CD4-positive, alpha-beta memory T cell (primary cell): ENCODE results near the gene CCDC83. TPM values are rescaled to one million over a fixed set of nuclear protein-coding genes. Genes with fewer than 3 reads are reported as not detected.

Experiments used
- CTCF ChIA-PET: fragments of 350-600 bp; sonication (Branson Sonifier 250); formaldehyde crosslinking; loops from one replicate; lab custom pipeline; 2021; ENCODE audit warnings: inconsistent platforms; ENCODE audit not compliant: partially characterized antibody; lab: Charles Lee
- POLR2A ChIA-PET: fragments of 350-600 bp; sonication (Branson Sonifier 250); formaldehyde crosslinking; loops from one replicate; lab custom pipeline; 2021; ENCODE audit not compliant: partially characterized antibody; lab: Charles Lee
- DNase-seq, 5 donors: peaks; one replicate each; pipeline versions ENCODE4 v3.0.0 to v3.0.0-alpha.2; 2020 to 2022; ENCODE audit warnings: mixed read lengths in 1 of 5
- H3K27ac ChIP-seq: one replicate; pipeline ENCODE4 v1.7.0; 2013; ENCODE audit warnings: low read depth, low read length
- H3K27me3 ChIP-seq: 2 replicates; pipeline ENCODE4 v1.7.0; 2013; ENCODE audit warnings: mild to moderate bottlenecking, low read length, moderate library complexity; ENCODE audit not compliant: insufficient read depth
- H3K36me3 ChIP-seq: 2 replicates; pipeline ENCODE4 v1.7.0; 2013; ENCODE audit warnings: mild to moderate bottlenecking, low read length, moderate library complexity; ENCODE audit not compliant: insufficient read depth
- H3K4me1 ChIP-seq: 2 replicates; pipeline ENCODE4 v1.7.0; 2013; ENCODE audit warnings: mild to moderate bottlenecking, low read length, moderate library complexity; ENCODE audit not compliant: insufficient read depth
- H3K4me3 ChIP-seq, 2 donors: one replicate each; pipeline ENCODE4 v1.7.0; 2013; ENCODE audit warnings: low read length in 2 of 2, mild to moderate bottlenecking in 1 of 2
- H3K9me3 ChIP-seq, 2 donors: one replicate each; pipeline ENCODE4 v1.7.0; 2013; ENCODE audit warnings: low read length in 2 of 2, control low read depth in 1 of 2; ENCODE audit not compliant: control insufficient read depth in 1 of 2
- H3K27ac Mint-ChIP-seq, 7 donors: one replicate each; pipeline ENCODE4 v1.8.0; 2020 to 2021; ENCODE audit warnings: mixed read lengths in 7 of 7, mild to moderate bottlenecking in 6 of 7, inconsistent platforms in 3 of 7, moderate library complexity in 3 of 7
- H3K27me3 Mint-ChIP-seq, 2 donors: one replicate each; pipeline ENCODE4 v1.8.0; 2020 to 2021; ENCODE audit warnings: mixed read lengths in 2 of 2
- H3K36me3 Mint-ChIP-seq, 2 donors: one replicate each; pipeline ENCODE4 v1.8.0; 2020 to 2021; ENCODE audit warnings: mixed read lengths in 2 of 2, inconsistent platforms in 1 of 2, mild to moderate bottlenecking in 1 of 2
- H3K4me1 Mint-ChIP-seq, 4 donors: one replicate each; pipeline ENCODE4 v1.8.0; 2020 to 2021; ENCODE audit warnings: mixed read lengths in 4 of 4, mild to moderate bottlenecking in 1 of 4
- H3K4me3 Mint-ChIP-seq, 8 donors: one replicate each; pipeline ENCODE4 v1.8.0; 2020 to 2021; ENCODE audit warnings: mixed read lengths in 8 of 8, mild to moderate bottlenecking in 7 of 8, moderate library complexity in 6 of 8, inconsistent platforms in 3 of 8
- H3K9me3 Mint-ChIP-seq, 8 donors: one replicate each; pipeline ENCODE4 v1.8.0; 2020 to 2021; ENCODE audit warnings: mixed read lengths in 8 of 8, mild to moderate bottlenecking in 5 of 8, inconsistent platforms in 3 of 8, moderate library complexity in 1 of 8
- intact Hi-C: fragments of 100-400 bp; cut with micrococcal nuclease; formaldehyde crosslinking; loops from one replicate; pipeline ENCODE4 v1.15.1; 2023
- polyA plus RNA-seq, 2 donors: library from polyadenylated mRNA; unstranded; fragments of 300-500 nt; fragmentation: Illumina TruSeq; gene quantifications; one replicate each; pipeline ENCODE4 v1.2.3, GENCODE V29; 2021
- total RNA-seq, 2 experiments: library from RNA; stranded (reverse); gene quantifications; one replicate each; pipeline ENCODE4 v1.2.3, GENCODE V29; 2021

The CCDC83 gene
- total and polyA plus RNA-seq, 4 experiments from 2014 or later, result not detected

GRCh38 chr11:85889676-85890579 is 34.7 kb downstream of the CCDC83 start:
- no peaks in the 10 kb centered on the region for H3K9me3 ChIP-seq
- H3K4me1 Mint-ChIP-seq, result no peaks in the 10 kb centered on the region
- no peaks in the 10 kb centered on the region for H3K9me3 Mint-ChIP-seq
- intact Hi-C loops, result no loop called here
- H3K4me3 Mint-ChIP-seq, result no peak overlapping the region
- no peak for DNase-seq
- H3K4me1 ChIP-seq, result no peaks in the 10 kb centered on the region
- no peaks in the 10 kb centered on the region for H3K36me3 Mint-ChIP-seq
- ChIA-PET POLR2A (no interaction called here), CTCF (no interaction called here)
- H3K36me3 ChIP-seq, result no peaks in the 10 kb centered on the region
- H3K27ac Mint-ChIP-seq, result peak overlapping the region in 1 of 7 donors; percentile 65
- no peaks in the 10 kb centered on the region for H3K27me3 ChIP-seq
- H3K27me3 Mint-ChIP-seq, result peaks cover 0 to 5% of the 10 kb centered on the region in 2 donors
- H3K4me3 ChIP-seq, result no peak overlapping the region
- no peak overlapping the region for H3K27ac ChIP-seq

GRCh38 chr11:85893395-85893794 is 38.2 kb downstream of the CCDC83 start:
- Histone ChIP-seq H3K36me3 (no peaks in the 10 kb centered on the region), H3K27me3 (no peaks in the 10 kb centered on the region), H3K27ac (no peak overlapping the region), H3K4me1 (no peaks in the 10 kb centered on the region), H3K9me3 (no peaks in the 10 kb centered on the region), H3K4me3 (no peak overlapping the region)
- ChIA-PET CTCF (no interaction called here), POLR2A (no interaction called here)
- Mint-ChIP-seq H3K27ac (no peak overlapping the region), H3K4me1 (no peaks in the 10 kb centered on the region), H3K27me3 (peaks cover 1 to 3% of the 10 kb centered on the region in 2 donors), H3K9me3 (peaks cover 0 to 3% (median 0%) of the 10 kb centered on the region in 8 donors), H3K36me3 (peaks cover 0 to 3% of the 10 kb centered on the region in 2 donors), H3K4me3 (no peak overlapping the region)
- intact Hi-C loops, result no loop called here
- DNase-seq, result no peak

GRCh38 chr11:85896876-85897275 is 41.7 kb downstream of the CCDC83 start:
- H3K4me3 ChIP-seq, result no peak overlapping the region
- H3K36me3 Mint-ChIP-seq, result peaks cover 0 to 3% of the 10 kb centered on the region in 2 donors
- no peaks in the 10 kb centered on the region for H3K9me3 ChIP-seq
- H3K4me1 Mint-ChIP-seq, result no peaks in the 10 kb centered on the region
- H3K9me3 Mint-ChIP-seq, result peaks cover 0 to 3% (median 0%) of the 10 kb centered on the region in 8 donors
- CTCF ChIA-PET, result no interaction called here
- H3K4me1 ChIP-seq, result no peaks in the 10 kb centered on the region
- no peaks in the 10 kb centered on the region for H3K36me3 ChIP-seq
- no peak overlapping the region for H3K27ac ChIP-seq
- no peaks in the 10 kb centered on the region for H3K27me3 ChIP-seq
- DNase-seq, result no peak
- POLR2A ChIA-PET, result no interaction called here
- H3K4me3 Mint-ChIP-seq, result no peak overlapping the region
- H3K27ac Mint-ChIP-seq, result no peak overlapping the region
- peaks cover 0 to 3% of the 10 kb centered on the region in 2 donors for H3K27me3 Mint-ChIP-seq
- intact Hi-C loops, result no loop called here

GRCh38 chr11:85898456-85898855 is 43.3 kb downstream of the CCDC83 start:
- CTCF ChIA-PET, result interaction anchor here (1.1 kb wide), 1 partner anchor 10 kb away, joined by 4 read pairs; no protein-coding TSS in a partner anchor
- Mint-ChIP-seq H3K9me3 (peaks cover 0 to 3% (median 0%) of the 10 kb centered on the region in 8 donors), H3K4me1 (no peaks in the 10 kb centered on the region), H3K27me3 (peaks cover 0 to 3% of the 10 kb centered on the region in 2 donors), H3K4me3 (no peak overlapping the region), H3K36me3 (peaks cover 0 to 3% of the 10 kb centered on the region in 2 donors), H3K27ac (no peak overlapping the region)
- Histone ChIP-seq H3K27me3 (no peaks in the 10 kb centered on the region), H3K9me3 (no peaks in the 10 kb centered on the region), H3K36me3 (no peaks in the 10 kb centered on the region), H3K27ac (no peak overlapping the region), H3K4me1 (no peaks in the 10 kb centered on the region), H3K4me3 (no peak overlapping the region)
- intact Hi-C loops, result no loop called here
- no peak for DNase-seq
- POLR2A ChIA-PET, result no interaction called here

- H3K27me3 Mint-ChIP-seq, result peaks cover 0 to 1% of the 10 kb centered on the region in 2 donors
- no peaks in the 10 kb centered on the region for H3K9me3 Mint-ChIP-seq
- peak overlapping the region in 1 of 8 donors; percentile 11 for H3K4me3 Mint-ChIP-seq
- no peaks in the 10 kb centered on the region for H3K36me3 Mint-ChIP-seq
- no peaks in the 10 kb centered on the region for H3K4me1 ChIP-seq
- POLR2A ChIA-PET, result no interaction called here
- no peak for DNase-seq
- H3K9me3 ChIP-seq, result no peaks in the 10 kb centered on the region
- intact Hi-C loops, result no loop called here
- CTCF ChIA-PET, result no interaction called here
- no peak overlapping the region for H3K4me3 ChIP-seq
- H3K27me3 ChIP-seq, result no peaks in the 10 kb centered on the region
- no peaks in the 10 kb centered on the region for H3K4me1 Mint-ChIP-seq
- no peak overlapping the region for H3K27ac ChIP-seq
- no peaks in the 10 kb centered on the region for H3K36me3 ChIP-seq
- H3K27ac Mint-ChIP-seq, result peak overlapping the region in 1 of 7 donors; percentile 26
Measured at GRCh38 chr11:85902353-85902752, 47.2 kb downstream of the CCDC83 start.

GRCh38 chr11:85903406-85903805 is 48.2 kb downstream of the CCDC83 start:
- Histone ChIP-seq H3K4me3 (no peak overlapping the region), H3K36me3 (no peaks in the 10 kb centered on the region), H3K27me3 (no peaks in the 10 kb centered on the region), H3K4me1 (no peaks in the 10 kb centered on the region), H3K27ac (no peak overlapping the region), H3K9me3 (no peaks in the 10 kb centered on the region)
- Mint-ChIP-seq H3K27ac (peak overlapping the region in 1 of 7 donors; percentile 30), H3K9me3 (no peaks in the 10 kb centered on the region), H3K27me3 (peaks cover 0 to 1% of the 10 kb centered on the region in 2 donors), H3K4me3 (no peak overlapping the region), H3K36me3 (no peaks in the 10 kb centered on the region), H3K4me1 (no peaks in the 10 kb centered on the region)
- no peak for DNase-seq
- POLR2A ChIA-PET, result no interaction called here
- CTCF ChIA-PET, result no interaction called here
- intact Hi-C loops, result no loop called here

GRCh38 chr11:85903811-85904210 is 48.6 kb downstream of the CCDC83 start:
- peak overlapping the region in 1 of 7 donors; percentile 30 for H3K27ac Mint-ChIP-seq
- intact Hi-C loops, result no loop called here
- no peak for DNase-seq
- no peaks in the 10 kb centered on the region for H3K27me3 ChIP-seq
- CTCF ChIA-PET, result no interaction called here
- no peak overlapping the region for H3K4me3 ChIP-seq
- H3K9me3 ChIP-seq, result no peaks in the 10 kb centered on the region
- POLR2A ChIA-PET, result no interaction called here
- no peaks in the 10 kb centered on the region for H3K4me1 Mint-ChIP-seq
- no peaks in the 10 kb centered on the region for H3K4me1 ChIP-seq
- no peaks in the 10 kb centered on the region for H3K36me3 Mint-ChIP-seq
- peaks cover 0 to 1% of the 10 kb centered on the region in 2 donors for H3K27me3 Mint-ChIP-seq
- no peak overlapping the region for H3K4me3 Mint-ChIP-seq
- no peak overlapping the region for H3K27ac ChIP-seq
- H3K36me3 ChIP-seq, result no peaks in the 10 kb centered on the region
- no peaks in the 10 kb centered on the region for H3K9me3 Mint-ChIP-seq
